GM19372 (cell line): ENCODE data around the gene ADPRHL1.
A peak's percentile ranks its signal among the peaks of the same experiment; 100 is the strongest.
"Not testable (repeated sequence)": the region's sequence is repeated elsewhere in the genome, so short reads cannot be mapped to it uniquely, and the experiment has no call there.

ENCODE experiments used
- ATAC-seq: cut with Tn5 transposase; IDR thresholded peaks from one replicate; pipeline ENCODE4 v1.9.1; 2021; ENCODE audit warnings: mild to moderate bottlenecking, low read depth, moderate library complexity; ENCODE audit not compliant: unreplicated experiment

The ADPRHL1 gene

GRCh38 chr13:113405481-113406300, 47.6 kb downstream of the ADPRHL1 start:
- ATAC-seq = no peak

GRCh38 chr13:113404723-113405471, 48.4 kb downstream of the ADPRHL1 start:
- no peak for ATAC-seq

- no peak for ATAC-seq
These were observed 48.9 kb downstream of the ADPRHL1 start for GRCh38 chr13:113404366-113404722.

- ATAC-seq = no peak
These were observed 49.8 kb downstream of the ADPRHL1 start for GRCh38 chr13:113403255-113404104.

GRCh38 chr13:113402471-113403254, 50.6 kb downstream of the ADPRHL1 start:
- ATAC-seq = no peak

GRCh38 chr13:113401452-113402415, 51.6 kb downstream of the ADPRHL1 start:
- no peak for ATAC-seq

- ATAC-seq = no peak
These were observed 52.5 kb downstream of the ADPRHL1 start for GRCh38 chr13:113400621-113401451.

GRCh38 chr13:113399755-113400149, 53.5 kb downstream of the ADPRHL1 start:
- ATAC-seq = no peak

- ATAC-seq = no peak
These were observed 54.1 kb downstream of the ADPRHL1 start for GRCh38 chr13:113398963-113399754.

GRCh38 chr13:113397608-113398425, 55.5 kb downstream of the ADPRHL1 start:
- ATAC-seq = no peak

- ATAC-seq = no peak
These were observed 59.0 kb downstream of the ADPRHL1 start for GRCh38 chr13:113394339-113394640.

GRCh38 chr13:113393563-113394338, 59.5 kb downstream of the ADPRHL1 start:
- peak; percentile 95 for ATAC-seq

- ATAC-seq = no peak
These were observed 60.1 kb downstream of the ADPRHL1 start for GRCh38 chr13:113393226-113393562.

- no peak for ATAC-seq
These were observed 62.3 kb downstream of the ADPRHL1 start for GRCh38 chr13:113390874-113391497.

GRCh38 chr13:113389586-113389985, 63.7 kb downstream of the ADPRHL1 start:
- ATAC-seq = not testable (repeated sequence)

- ATAC-seq = no peak
These were observed 65.9 kb downstream of the ADPRHL1 start for GRCh38 chr13:113387396-113387795.
